Measurements from ENCODE around the gene LY6G5C. TPM values are rescaled to one million over a fixed set of nuclear protein-coding genes. Genes with fewer than 3 reads are reported as not detected.
A peak's percentile ranks its signal among the peaks of the same experiment; 100 is the strongest.

LY6G5C gene
- polyA plus RNA-seq, 3 donors from 2014 or later = 4.6 to 9.7 (median 6.1) TPM

DNA sequence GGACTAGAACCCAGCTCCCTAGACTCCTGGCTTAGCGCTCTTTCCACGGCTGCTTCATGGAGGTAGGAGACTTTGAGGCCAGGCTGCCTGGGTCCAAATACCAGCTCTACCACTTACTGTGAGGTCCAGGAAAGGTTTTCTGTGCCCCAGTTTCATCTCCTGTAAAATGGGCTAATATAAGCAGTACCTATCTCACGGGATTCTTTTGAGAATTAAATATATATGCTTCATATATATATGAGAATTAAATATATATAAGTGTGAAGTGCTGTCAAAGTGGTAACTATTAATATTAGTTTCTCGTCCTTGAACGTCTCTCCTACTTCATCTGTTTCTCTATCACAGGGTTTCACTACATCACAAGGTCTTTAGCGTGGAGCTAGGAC, 10.2 kb upstream of the LY6G5C start:
- H3K27me3 Mint-ChIP-seq (ENCODE audit: low read depth in 3 of 3) = peaks cover 0 to 2% (median 2%) of the 10 kb centered on the region in 3 donors
- H3K27ac Mint-ChIP-seq = peak overlapping the region in 1 of 6 donors; percentile 18
- H3K9me3 Mint-ChIP-seq = no peaks in the 10 kb centered on the region
- no peak for DNase-seq
- H3K36me3 Mint-ChIP-seq = peaks cover 13 to 41% (median 16%) of the 10 kb centered on the region in 3 donors
- no peak overlapping the region for H3K4me3 Mint-ChIP-seq
- no peaks in the 10 kb centered on the region for H3K4me1 Mint-ChIP-seq

DNA sequence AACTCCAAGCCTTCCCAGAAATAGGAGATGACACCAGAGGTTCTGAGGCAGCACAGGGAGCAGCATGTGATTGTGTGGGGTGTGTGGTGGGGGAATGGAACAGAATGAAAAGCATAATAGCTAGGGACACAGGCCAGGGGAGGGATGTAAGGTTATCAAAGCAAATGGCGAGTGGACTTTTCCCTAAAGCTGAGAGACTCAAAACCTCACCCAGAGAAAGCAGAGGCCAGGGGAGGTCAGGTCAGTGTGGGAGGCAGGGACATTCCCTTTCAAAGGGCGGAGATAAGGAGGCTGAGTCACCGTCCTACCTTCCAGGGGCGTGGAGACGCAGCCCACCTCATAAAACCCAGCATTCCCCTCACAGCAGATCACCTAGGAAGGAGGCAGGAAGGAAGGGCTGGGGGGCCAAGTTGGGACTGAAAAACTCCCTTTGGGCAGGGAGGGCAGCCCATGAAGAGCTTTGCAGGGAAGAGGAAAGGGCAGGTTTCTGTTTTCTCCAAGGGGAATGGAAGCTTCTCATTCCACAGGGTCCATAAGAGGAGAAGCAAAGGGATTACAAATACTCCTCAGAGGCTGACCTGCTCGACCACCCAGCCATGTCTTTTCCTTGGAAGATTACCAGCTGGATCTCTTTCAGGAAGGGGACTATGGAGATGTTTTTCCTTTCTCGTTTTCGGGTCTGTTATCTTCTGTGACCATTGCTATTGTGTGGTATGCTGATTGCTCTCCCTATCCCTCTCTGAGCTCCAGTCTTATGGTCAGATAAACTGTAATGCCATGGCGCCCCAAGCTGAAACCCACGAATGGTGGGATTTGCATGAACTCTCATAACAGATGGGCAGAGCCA, 9.6 kb upstream of the LY6G5C start:
- peak overlapping the region in 4 of 6 donors; percentile 18 to 70 (median 34) for H3K27ac Mint-ChIP-seq
- no peak for DNase-seq
- H3K4me1 Mint-ChIP-seq = no peaks in the 10 kb centered on the region
- no peaks in the 10 kb centered on the region for H3K9me3 Mint-ChIP-seq
- H3K36me3 Mint-ChIP-seq = peaks cover 14 to 42% (median 16%) of the 10 kb centered on the region in 3 donors
- no peak overlapping the region for H3K4me3 Mint-ChIP-seq
- H3K27me3 Mint-ChIP-seq (ENCODE audit: low read depth in 3 of 3) = peaks cover 0 to 3% (median 2%) of the 10 kb centered on the region in 3 donors

DNA sequence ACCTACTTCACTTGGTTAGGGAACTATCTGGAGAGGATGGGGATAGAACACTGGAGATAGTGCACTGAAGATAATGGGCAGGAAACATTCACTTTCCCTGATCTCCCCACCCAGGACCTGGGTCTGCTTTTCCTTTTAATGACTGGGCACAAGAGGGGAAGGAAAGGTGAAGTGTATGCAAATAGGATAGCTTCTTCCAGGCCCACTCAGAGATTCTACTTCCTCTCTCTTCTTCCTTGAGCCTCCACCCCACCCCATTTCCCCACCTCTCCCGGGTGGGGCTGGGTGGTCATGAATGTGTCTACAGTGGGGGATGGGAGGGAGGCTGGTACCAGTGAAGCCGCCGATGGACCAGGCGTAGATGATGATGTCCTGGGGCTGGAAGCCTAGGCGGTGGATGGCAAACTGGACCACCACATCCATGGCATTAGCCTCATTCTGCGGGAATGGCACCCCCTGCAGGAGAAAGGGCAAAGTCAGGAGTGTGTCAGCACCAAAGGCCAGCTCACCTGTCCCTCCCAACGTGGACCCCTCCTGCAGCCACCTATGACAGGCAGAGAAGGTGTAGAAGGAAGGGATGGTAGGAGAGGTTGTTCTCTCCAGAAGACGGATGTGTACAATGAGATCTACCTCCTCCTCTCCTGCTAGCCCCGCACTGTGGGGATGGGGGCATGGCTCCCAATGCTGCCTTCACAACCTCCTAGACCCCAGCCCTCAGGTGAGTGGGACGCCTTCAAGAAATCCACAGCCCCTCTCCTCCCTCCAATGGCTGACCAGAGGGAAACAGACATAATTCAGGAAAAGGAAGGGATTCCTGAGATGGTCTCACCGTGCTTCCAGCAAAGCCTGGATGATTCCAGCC, 8.6 kb upstream of the LY6G5C start:
- DNase-seq = no peak
- H3K4me3 Mint-ChIP-seq = no peak overlapping the region
- peaks cover 0 to 4% (median 2%) of the 10 kb centered on the region in 3 donors for H3K27me3 Mint-ChIP-seq (ENCODE audit: low read depth in 3 of 3)
- no peaks in the 10 kb centered on the region for H3K9me3 Mint-ChIP-seq
- H3K27ac Mint-ChIP-seq = peak overlapping the region in 3 of 6 donors; percentile 51 to 70 (median 55)
- no peaks in the 10 kb centered on the region for H3K4me1 Mint-ChIP-seq
- peaks cover 9 to 36% (median 11%) of the 10 kb centered on the region in 3 donors for H3K36me3 Mint-ChIP-seq

DNA sequence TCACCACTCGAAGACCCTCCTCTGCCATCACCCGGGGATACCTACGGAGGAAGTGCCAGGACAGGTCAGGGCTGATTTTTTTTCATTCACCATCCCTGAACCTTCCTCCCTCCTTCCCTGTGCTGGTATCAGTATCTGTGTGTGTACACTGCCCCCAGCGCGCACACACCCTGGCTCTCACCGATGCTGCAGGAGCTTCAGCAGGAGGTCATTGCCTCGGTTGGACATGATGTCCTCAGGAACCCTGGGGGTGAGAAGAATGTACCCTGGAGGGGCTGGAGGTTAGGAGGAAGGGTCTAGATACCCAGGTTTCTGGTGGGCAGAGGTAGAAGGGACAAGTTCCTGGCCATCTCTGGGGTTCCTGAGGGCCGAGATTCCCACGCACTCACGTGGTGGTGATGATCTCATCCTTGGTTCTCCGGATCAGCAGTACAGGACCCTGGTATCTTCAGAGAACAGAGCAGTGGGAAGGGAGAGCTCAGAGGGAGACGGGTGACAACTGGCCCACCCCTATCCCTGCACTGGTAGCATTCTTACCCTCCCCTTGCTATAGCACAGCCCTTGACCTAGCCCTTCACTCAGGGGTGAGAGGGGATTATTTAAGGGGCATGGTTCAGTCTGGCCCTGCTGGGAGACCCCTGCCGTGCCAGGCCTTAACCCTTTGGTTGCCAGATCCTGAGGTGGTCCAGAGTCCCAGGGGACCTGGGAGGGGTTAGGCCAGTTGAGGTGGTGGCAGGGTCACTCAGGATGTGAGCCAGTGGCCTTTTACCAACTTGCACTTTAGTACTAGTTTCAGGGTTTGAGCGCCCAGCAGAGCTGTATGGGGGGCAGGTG, 7.2 kb upstream of the LY6G5C start:
- H3K9me3 Mint-ChIP-seq = no peaks in the 10 kb centered on the region
- peaks cover 0 to 2% of the 10 kb centered on the region in 2 donors for H3K4me1 Mint-ChIP-seq
- peaks cover 7 to 36% (median 9%) of the 10 kb centered on the region in 3 donors for H3K36me3 Mint-ChIP-seq
- H3K27ac Mint-ChIP-seq = peak overlapping the region in 2 of 6 donors; percentile 43 to 79
- DNase-seq = no peak
- no peak overlapping the region for H3K4me3 Mint-ChIP-seq
- H3K27me3 Mint-ChIP-seq (ENCODE audit: low read depth in 3 of 3) = peaks cover 0 to 4% (median 2%) of the 10 kb centered on the region in 3 donors

DNA sequence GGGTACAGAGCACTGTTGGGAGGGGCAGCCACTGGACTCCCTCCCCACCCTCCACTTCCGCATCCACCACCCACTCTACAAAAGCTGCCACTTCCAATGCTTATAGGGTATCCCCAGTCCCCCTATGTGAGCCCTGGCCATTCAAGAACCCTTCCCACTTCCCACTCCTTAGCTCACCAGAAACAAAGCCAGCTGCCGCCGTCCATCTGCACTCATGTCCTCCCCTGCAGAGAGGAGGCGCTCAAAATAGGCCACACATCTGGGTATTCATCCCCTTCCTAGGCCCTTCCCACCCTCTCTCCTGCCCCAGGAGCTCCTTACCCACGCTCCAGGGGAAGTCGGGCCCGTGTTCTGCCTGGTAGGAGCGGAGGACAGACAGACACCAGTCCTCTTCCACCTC, 6.5 kb upstream of the LY6G5C start:
- Mint-ChIP-seq H3K27me3 (ENCODE audit: low read depth in 3 of 3) (peaks cover 0 to 4% (median 2%) of the 10 kb centered on the region in 3 donors), H3K36me3 (peaks cover 7 to 34% (median 9%) of the 10 kb centered on the region in 3 donors), H3K4me3 (no peak overlapping the region), H3K4me1 (peaks cover 0 to 2% of the 10 kb centered on the region in 2 donors), H3K9me3 (no peaks in the 10 kb centered on the region), H3K27ac (peak overlapping the region in 1 of 6 donors; percentile 43)
- no peak for DNase-seq

DNA sequence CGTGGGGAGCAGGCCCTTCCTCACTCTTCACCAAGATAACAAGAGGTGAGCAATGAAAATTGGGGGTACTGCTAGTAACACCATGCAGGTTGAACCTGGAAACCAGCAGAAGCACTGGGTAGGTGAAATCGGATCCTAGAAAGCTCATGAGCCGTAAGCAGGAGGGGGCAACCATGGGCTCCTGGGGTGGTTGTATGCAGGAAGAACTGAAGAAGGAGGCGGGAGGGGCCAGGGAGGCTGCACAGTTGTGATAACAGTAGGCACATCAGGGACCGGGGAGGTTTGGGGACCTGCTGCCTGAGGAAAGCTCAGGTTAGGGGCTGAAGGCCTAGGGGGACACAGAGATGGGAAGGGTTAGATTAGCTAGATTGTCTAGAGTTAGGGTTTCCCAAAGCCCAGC, 5.6 kb upstream of the LY6G5C start:
- Mint-ChIP-seq H3K27ac (peak overlapping the region in 5 of 6 donors; percentile 21 to 92 (median 45)), H3K36me3 (peaks cover 7 to 32% (median 9%) of the 10 kb centered on the region in 3 donors), H3K9me3 (no peaks in the 10 kb centered on the region), H3K27me3 (ENCODE audit: low read depth in 3 of 3) (peaks cover 0 to 4% (median 2%) of the 10 kb centered on the region in 3 donors), H3K4me3 (no peak overlapping the region), H3K4me1 (peaks cover 3 to 5% of the 10 kb centered on the region in 2 donors)
- DNase-seq = no peak

DNA sequence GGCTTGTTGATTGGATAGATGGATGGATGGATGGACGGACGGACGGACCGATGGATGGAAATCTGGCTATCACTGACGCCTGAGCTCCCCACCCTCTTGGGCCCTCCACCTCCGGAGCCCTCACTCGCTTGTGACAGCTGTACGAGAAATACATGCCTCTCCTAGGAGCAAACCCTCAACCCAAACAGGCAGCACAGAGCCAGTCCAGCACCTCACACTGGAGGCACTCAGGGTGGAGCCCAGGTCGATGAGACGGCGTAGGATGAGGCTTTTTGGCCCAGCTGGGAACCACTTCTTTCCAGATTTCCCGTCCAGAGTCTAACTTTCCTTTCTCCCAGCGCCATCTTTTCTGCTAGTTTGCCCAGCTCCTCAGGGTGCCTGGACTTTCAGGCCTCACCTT, 2.7 kb upstream of the LY6G5C start:
- Mint-ChIP-seq H3K4me1 (peaks cover 21 to 26% of the 10 kb centered on the region in 2 donors), H3K9me3 (no peaks in the 10 kb centered on the region), H3K36me3 (peaks cover 4 to 17% (median 9%) of the 10 kb centered on the region in 3 donors), H3K27me3 (ENCODE audit: low read depth in 3 of 3) (peaks cover 0 to 4% (median 4%) of the 10 kb centered on the region in 3 donors), H3K27ac (peak overlapping the region in 1 of 6 donors; percentile 69), H3K4me3 (no peak overlapping the region)
- DNase-seq = no peak

DNA sequence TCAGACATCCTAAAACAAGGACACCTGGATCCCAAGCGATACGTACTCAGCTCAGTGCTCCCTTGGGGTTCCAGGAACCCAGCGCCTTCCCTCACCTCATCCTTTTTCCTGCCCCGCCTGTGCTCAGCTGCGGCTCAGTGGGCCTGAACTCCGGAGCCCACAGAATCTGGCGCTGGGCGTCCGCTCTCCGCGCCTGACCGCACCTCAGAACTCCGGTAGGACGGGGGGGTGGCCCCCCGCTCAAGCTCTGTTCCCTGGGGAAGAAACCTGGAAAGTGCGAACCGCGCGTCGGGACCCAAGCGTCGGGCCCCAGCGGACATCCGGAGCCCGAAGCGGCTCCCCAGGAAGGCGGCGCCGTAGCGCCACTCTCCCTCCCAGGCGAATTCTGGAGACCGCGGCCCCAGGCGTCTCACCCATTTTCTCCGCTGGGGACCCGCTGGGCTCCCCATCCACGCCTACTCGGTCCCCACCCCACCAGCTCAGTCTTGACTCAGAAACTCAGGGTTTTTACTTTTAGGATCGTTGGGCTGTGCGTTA, 336 bp upstream of the LY6G5C start:
- Mint-ChIP-seq H3K4me3 (peak overlapping the region; percentile 83 to 99 (median 89)), H3K27ac (peak overlapping the region in 5 of 6 donors; percentile 45 to 97 (median 81)), H3K36me3 (peaks cover 2 to 9% (median 2%) of the 10 kb centered on the region in 3 donors), H3K4me1 (peaks cover 22 to 26% of the 10 kb centered on the region in 2 donors), H3K9me3 (no peaks in the 10 kb centered on the region), H3K27me3 (ENCODE audit: low read depth in 3 of 3) (peaks cover 0 to 8% (median 5%) of the 10 kb centered on the region in 3 donors)
- peak; percentile 30 to 33 (median 30) for DNase-seq

DNA sequence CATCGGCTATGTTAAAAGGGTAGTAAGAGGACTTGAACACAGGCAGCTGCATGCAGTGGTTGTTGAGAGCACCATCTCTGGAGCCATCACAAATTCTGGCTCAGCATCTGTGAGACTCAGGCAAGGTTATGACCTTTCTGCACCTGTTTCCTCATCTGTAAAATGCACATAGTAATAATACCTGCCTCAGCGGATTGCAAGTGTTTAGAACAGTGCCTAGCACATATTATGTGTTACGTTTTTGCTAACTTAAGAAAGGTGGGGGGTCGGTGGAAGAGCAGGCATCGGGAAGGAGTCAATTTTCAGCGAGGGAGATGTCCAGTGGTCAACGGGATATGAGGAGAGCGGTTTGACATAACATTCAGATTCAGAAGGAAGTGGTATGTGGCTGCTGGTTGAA, 2.9 kb downstream of the LY6G5C start:
- H3K27ac Mint-ChIP-seq = peak overlapping the region in 1 of 6 donors; percentile 25

DNA sequence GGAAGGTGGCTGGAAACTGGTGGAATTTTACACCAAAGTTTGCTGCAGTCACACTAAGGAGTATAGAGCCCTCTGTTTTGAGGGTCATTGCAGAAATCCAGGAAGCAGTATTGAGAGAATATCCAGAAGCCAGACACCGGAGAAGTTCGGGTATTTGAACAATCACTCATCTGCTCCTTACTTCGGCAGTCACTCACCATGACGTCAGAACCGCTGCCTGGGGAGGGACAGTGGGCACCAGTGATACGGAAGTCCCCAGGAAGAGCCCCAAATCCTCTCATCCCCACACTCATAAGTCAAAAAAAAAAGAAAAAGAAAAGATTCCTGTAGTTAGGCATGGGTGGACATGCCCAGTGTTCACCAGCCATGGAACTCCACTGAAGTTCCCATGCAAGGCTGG, 4.0 kb downstream of the LY6G5C start:
- peaks cover 0 to 8% (median 4%) of the 10 kb centered on the region in 3 donors for H3K27me3 Mint-ChIP-seq (ENCODE audit: low read depth in 3 of 3)
- DNase-seq = no peak
- no peaks in the 10 kb centered on the region for H3K9me3 Mint-ChIP-seq
- peaks cover 20 to 26% of the 10 kb centered on the region in 2 donors for H3K4me1 Mint-ChIP-seq
- peaks cover 9 to 11% (median 10%) of the 10 kb centered on the region in 3 donors for H3K36me3 Mint-ChIP-seq
- no peak overlapping the region for H3K4me3 Mint-ChIP-seq
- H3K27ac Mint-ChIP-seq = no peak overlapping the region

More for the DNA sequence above, 2.9 kb downstream of the LY6G5C start:
- peaks cover 0 to 8% (median 2%) of the 10 kb centered on the region in 3 donors for H3K27me3 Mint-ChIP-seq (ENCODE audit: low read depth in 3 of 3)
- H3K4me3 Mint-ChIP-seq = no peak overlapping the region
- peaks cover 4 to 6% (median 4%) of the 10 kb centered on the region in 3 donors for H3K36me3 Mint-ChIP-seq
- DNase-seq = no peak
- H3K9me3 Mint-ChIP-seq = no peaks in the 10 kb centered on the region
- H3K4me1 Mint-ChIP-seq = peaks cover 20 to 26% of the 10 kb centered on the region in 2 donors

DNA sequence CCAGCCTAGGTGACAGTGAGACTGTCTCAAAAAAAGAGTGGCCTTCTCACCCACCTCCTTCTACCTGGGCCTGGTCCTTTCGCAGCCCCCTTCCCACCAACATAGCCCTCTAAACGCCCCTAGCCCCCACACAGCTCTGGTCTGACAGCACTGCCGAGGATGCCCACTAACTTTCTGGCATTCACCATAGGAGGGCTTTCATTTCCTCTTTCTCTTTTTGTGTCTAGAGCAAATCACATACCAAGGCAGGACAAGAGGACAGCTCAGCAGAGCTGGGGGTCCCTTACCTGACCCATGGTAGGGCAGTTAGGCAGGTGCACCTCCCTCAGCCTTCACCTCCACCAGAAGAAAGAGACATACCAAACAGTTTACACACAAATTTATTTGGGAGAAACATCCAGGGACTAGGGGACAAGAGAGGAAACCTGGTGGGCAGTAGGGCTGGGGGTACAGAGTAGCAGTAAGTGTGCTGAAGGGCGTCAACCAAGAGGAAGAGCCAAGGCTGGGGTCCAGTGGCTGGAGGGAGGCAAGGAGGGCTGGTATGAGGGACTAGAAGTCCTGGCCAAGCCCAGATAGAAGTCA, 4.5 kb downstream of the LY6G5C start:
- Mint-ChIP-seq H3K4me3 (no peak overlapping the region), H3K9me3 (no peaks in the 10 kb centered on the region), H3K36me3 (peaks cover 9 to 11% (median 10%) of the 10 kb centered on the region in 3 donors), H3K27me3 (ENCODE audit: low read depth in 3 of 3) (peaks cover 0 to 8% (median 4%) of the 10 kb centered on the region in 3 donors), H3K4me1 (peaks cover 16 to 22% of the 10 kb centered on the region in 2 donors), H3K27ac (peak overlapping the region in 1 of 6 donors; percentile 61)
- no peak for DNase-seq

DNA sequence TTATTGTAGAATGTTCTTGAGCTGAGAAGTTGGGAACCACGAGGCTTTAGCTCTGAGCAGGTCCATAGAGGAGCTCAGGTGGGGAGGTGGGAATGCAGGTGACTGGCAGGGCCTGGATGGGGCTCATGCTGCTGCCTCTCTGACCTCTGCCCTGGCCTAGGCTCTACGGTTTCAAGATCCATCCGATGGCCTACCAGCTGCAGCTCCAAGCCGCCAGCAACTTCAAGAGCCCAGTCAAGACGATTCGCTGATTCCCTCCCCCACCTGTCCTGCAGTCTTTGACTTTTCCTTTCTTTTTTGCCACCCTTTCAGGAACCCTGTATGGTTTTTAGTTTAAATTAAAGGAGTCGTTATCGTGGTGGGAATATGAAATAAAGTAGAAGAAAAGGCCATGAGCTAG, 11.2 kb downstream of the LY6G5C start, which contains the start of gene LY6G5B:
TSS of gene LY6G5B (plus strand) at position 301 of the 400 bp plus-strand sequence. CDS start 975 bp downstream, outside the sequence.
- Mint-ChIP-seq H3K27me3 (ENCODE audit: low read depth in 3 of 3) (peaks cover 9 to 14% (median 11%) of the 10 kb centered on the region in 3 donors), H3K4me1 (peaks cover 28 to 34% of the 10 kb centered on the region in 2 donors), H3K27ac (peak within 1 kb of the TSS in 1 of 6 donors; percentile 23), H3K4me3 (no peak within 1 kb of the TSS), H3K9me3 (no peaks in the 10 kb centered on the region), H3K36me3 (peaks cover 11 to 47% (median 17%) of the 10 kb centered on the region in 3 donors)
- no peak for DNase-seq
